Endothelial cell of umbilical vein (primary cell): ENCODE data around the gene ZCCHC12.

Experiments used
- EZH2 ChIP-seq: IDR thresholded peaks from 2 replicates; pipeline ENCODE4 v1.6.1; 2012; ENCODE audit warnings: borderline replicate concordance, low read depth, mild to moderate bottlenecking, moderate library complexity, low read length, inconsistent platforms; ENCODE audit not compliant: severe bottlenecking
- FOS ChIP-seq: IDR thresholded peaks from 2 replicates; pipeline ENCODE4 v1.6.1; 2011; ENCODE audit warnings: mild to moderate bottlenecking, low read length, moderate library complexity, borderline replicate concordance; ENCODE audit not compliant: insufficient read depth
- JUN ChIP-seq: IDR thresholded peaks from 2 replicates; pipeline ENCODE4 v1.6.1; 2011; ENCODE audit warnings: borderline replicate concordance, low read depth; ENCODE audit not compliant: insufficient read length, insufficient read depth
- MYC ChIP-seq: IDR thresholded peaks from one replicate; pipeline ENCODE4 v1.6.1; 2011; ENCODE audit warnings: mild to moderate bottlenecking, low read depth, low read length
- POLR2A ChIP-seq: IDR thresholded peaks from 2 replicates; pipeline ENCODE4 v1.6.1; 2012; ENCODE audit warnings: low read depth, mild to moderate bottlenecking, control low read depth, low read length
- POLR2AphosphoS5 ChIP-seq: IDR thresholded peaks from 2 replicates; pipeline ENCODE4 v1.6.1; 2012; ENCODE audit warnings: low read depth, mild to moderate bottlenecking, control low read depth, low read length, moderate library complexity; ENCODE audit not compliant: insufficient read depth
- TF ChIP-seq, protein P1 (sequence below), 2 donors: IDR thresholded peaks; 1 replicate in 1 of 2; 2 replicates in 1 of 2; pipeline ENCODE4 v1.5.1; 2011; ENCODE audit warnings: low read length in 2 of 2, mild to moderate bottlenecking in 2 of 2, moderate library complexity in 2 of 2, control low read depth in 1 of 2, inconsistent platforms in 1 of 2, low read depth in 1 of 2; ENCODE audit not compliant: insufficient read depth in 1 of 2; ENCODE audit errors: extremely low read depth in 1 of 2
- TF ChIP-seq, protein P2 (sequence below): IDR thresholded peaks from 2 replicates; pipeline ENCODE4 v1.6.1; 2011; ENCODE audit not compliant: insufficient read depth, insufficient read length

- TF ChIP-seq, protein P1, sequence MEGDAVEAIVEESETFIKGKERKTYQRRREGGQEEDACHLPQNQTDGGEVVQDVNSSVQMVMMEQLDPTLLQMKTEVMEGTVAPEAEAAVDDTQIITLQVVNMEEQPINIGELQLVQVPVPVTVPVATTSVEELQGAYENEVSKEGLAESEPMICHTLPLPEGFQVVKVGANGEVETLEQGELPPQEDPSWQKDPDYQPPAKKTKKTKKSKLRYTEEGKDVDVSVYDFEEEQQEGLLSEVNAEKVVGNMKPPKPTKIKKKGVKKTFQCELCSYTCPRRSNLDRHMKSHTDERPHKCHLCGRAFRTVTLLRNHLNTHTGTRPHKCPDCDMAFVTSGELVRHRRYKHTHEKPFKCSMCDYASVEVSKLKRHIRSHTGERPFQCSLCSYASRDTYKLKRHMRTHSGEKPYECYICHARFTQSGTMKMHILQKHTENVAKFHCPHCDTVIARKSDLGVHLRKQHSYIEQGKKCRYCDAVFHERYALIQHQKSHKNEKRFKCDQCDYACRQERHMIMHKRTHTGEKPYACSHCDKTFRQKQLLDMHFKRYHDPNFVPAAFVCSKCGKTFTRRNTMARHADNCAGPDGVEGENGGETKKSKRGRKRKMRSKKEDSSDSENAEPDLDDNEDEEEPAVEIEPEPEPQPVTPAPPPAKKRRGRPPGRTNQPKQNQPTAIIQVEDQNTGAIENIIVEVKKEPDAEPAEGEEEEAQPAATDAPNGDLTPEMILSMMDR (IDR thresholded peaks at IDR 0.05; ENCODE audit: extremely low read depth in 1 of 2, insufficient read depth in 1 of 2, low read depth in 1 of 2, low read length in 2 of 2) = no peak
- TF ChIP-seq POLR2AphosphoS5 (no peak), FOS (no peak), EZH2 (no peak), JUN (no peak), POLR2A (no peak), MYC (no peak)
- TF ChIP-seq, protein P2, sequence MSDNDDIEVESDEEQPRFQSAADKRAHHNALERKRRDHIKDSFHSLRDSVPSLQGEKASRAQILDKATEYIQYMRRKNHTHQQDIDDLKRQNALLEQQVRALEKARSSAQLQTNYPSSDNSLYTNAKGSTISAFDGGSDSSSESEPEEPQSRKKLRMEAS = no peak
These were observed 48.5 kb downstream of the ZCCHC12 start for GRCh38 chrX:118872102-118872566.
